Tibial nerve (tissue), 4 donors: ENCODE measurements around the gene RAP1GAP2. TPM values are rescaled to one million over a fixed set of nuclear protein-coding genes. Genes with fewer than 3 reads are reported as not detected.
A peak's percentile ranks its signal among the peaks of the same experiment; 100 is the strongest.

Experiments used
- DNase-seq, 2 donors: peaks; one replicate each; pipeline ENCODE4 v3.0.0-alpha.2; 2019; ENCODE audit warnings: low spot score in 2 of 2
- H3K27ac ChIP-seq, 4 donors: fragments of 200-600 bp; sonication (generic) in 3 of 4; one replicate each; pipeline ENCODE4 v1.5.1; 2017 to 2019; ENCODE audit warnings: mild to moderate bottlenecking in 1 of 4
- H3K27me3 ChIP-seq, 2 donors: fragments of 200-600 bp; sonication (generic) in 1 of 2; one replicate each; pipeline versions ENCODE4 v1.5.1 to v1.6.0; 2017 to 2019
- H3K36me3 ChIP-seq, 3 donors: fragments of 200-600 bp; sonication (generic); one replicate each; pipeline ENCODE4 v1.5.1; 2018 to 2019
- H3K4me1 ChIP-seq, 4 donors: fragments of 200-600 bp; sonication (generic) in 3 of 4; one replicate each; pipeline ENCODE4 v1.5.1; 2017 to 2019
- H3K4me3 ChIP-seq, 4 donors: fragments of 200-600 bp; sonication (generic) in 3 of 4; one replicate each; pipeline ENCODE4 v1.5.1; 2017 to 2019; ENCODE audit warnings: mild to moderate bottlenecking in 1 of 4, moderate library complexity in 1 of 4
- H3K9me3 ChIP-seq, 4 donors: fragments of 200-600 bp; sonication (generic) in 3 of 4; one replicate each; pipeline ENCODE4 v1.5.1; 2017 to 2019
- CTCF ChIP-seq, 5 experiments: fragments of 200-600 bp in 3 of 5; fragments of 450-650 bp in 2 of 5; sonication (generic) in 3 of 5; IDR thresholded peaks; one replicate each; pipeline ENCODE4 v1.5.1; 2016 to 2019; ENCODE audit warnings: antibody characterized with exemption in 5 of 5, mild to moderate bottlenecking in 3 of 5, moderate library complexity in 2 of 5
- EP300 ChIP-seq, 2 donors: sonication (generic); formaldehyde crosslinking; IDR thresholded peaks; one replicate each; pipeline ENCODE4 v1.6.1; 2017; ENCODE audit warnings: antibody characterized with exemption in 2 of 2, mild to moderate bottlenecking in 1 of 2
- POLR2A ChIP-seq, 2 donors: fragments of 450-650 bp; IDR thresholded peaks; one replicate each; pipeline ENCODE4 v1.6.1; 2017; ENCODE audit warnings: antibody characterized with exemption in 2 of 2, mild to moderate bottlenecking in 2 of 2, moderate library complexity in 2 of 2
- WGBS, 2 donors: methylation state at CpG; one replicate each; pipeline ENCODE4 v1.1.5; 2018; 5-methylcytosine and 5-hydroxymethylcytosine counted together
- total RNA-seq, 4 donors: library from RNA; depleted of rRNA; stranded (reverse); fragments of >200 nt; gene quantifications; one replicate each; pipeline ENCODE4 v1.1.0, GENCODE V29; 2016

RAP1GAP2 gene
- total RNA-seq, 4 donors from 2014 or later: 5.4 to 18.2 (median 11.9) TPM

DNA sequence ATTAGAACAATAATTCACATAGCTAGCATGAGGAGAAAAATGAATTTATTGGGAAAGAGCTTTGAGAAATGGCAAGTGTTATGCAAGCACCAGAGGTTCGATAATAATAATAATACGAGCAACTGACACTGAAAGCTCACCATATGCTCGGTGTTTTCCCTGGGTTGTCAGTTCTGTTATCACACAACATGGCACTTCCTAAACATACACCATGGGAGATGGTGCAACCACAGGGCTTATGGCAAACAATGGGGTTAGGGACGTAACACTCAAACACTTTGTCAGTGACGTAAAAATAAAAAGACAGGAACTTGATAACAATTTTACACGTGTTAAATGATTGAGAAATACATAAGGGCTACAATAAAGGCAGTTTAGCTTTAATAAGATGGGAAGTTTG is 243.5 kb downstream of the RAP1GAP2 start:
- DNase-seq: no peak
- Histone ChIP-seq H3K27me3 (no peaks in the 10 kb centered on the region), H3K27ac (no peak overlapping the region), H3K4me1 (no peaks in the 10 kb centered on the region), H3K4me3 (no peak overlapping the region), H3K9me3 (peaks cover 0 to 16% (median 0%) of the 10 kb centered on the region in 4 donors), H3K36me3 (no peaks in the 10 kb centered on the region)
- TF ChIP-seq POLR2A (IDR thresholded peaks at IDR 0.05) (no peak), CTCF (IDR thresholded peaks at IDR 0.05) (no peak), EP300 (IDR thresholded peaks at IDR 0.05) (no peak)
- WGBS, 2 donors: 62 to 72% methylated on average over 6 of the region's 6 CpGs

- no peak for DNase-seq
- H3K4me3 ChIP-seq: no peak overlapping the region
- H3K4me1 ChIP-seq: no peaks in the 10 kb centered on the region
- H3K27me3 ChIP-seq: no peaks in the 10 kb centered on the region
- WGBS, 2 donors: 85 to 87% methylated on average over 5 of the region's 5 CpGs
- H3K27ac ChIP-seq: no peak overlapping the region
- no peaks in the 10 kb centered on the region for H3K36me3 ChIP-seq
- TF ChIP-seq EP300 (IDR thresholded peaks at IDR 0.05): no peak
- TF ChIP-seq CTCF (IDR thresholded peaks at IDR 0.05): no peak
- TF ChIP-seq POLR2A (IDR thresholded peaks at IDR 0.05): no peak
- H3K9me3 ChIP-seq: peaks cover 0 to 17% (median 0%) of the 10 kb centered on the region in 4 donors
Measured at GRCh38 chr17:3040882-3041281, 244.6 kb downstream of the RAP1GAP2 start.

DNA sequence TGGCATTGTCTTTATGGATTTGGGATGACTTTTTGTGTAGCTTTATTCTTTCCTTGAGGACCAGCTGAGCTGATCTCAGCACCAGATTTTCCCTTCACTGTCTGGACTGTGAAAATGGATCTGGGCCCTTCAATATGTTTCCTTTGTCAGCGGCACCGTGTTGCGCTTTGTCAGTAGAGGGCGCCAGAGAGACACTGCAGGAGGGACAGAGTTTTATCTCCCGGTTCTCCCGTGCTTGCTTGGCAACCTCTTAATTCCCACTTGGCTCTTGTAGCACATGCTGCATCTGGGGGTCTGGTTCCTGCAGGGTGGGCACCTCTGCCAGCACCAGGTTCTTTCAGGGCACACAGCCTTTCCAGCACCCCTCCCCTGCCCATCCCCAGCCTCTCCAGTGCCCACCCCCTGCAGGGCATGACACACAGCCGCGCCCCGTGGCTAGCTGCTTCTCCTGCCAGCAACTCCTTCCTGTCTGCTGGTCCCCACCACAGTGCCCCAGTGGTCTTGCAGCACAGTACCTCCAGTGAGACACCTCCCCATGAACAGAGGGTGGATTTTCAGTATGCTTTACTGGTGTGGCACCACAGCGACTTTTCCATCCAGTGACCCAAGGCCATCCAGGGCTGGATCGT is 247.6 kb downstream of the RAP1GAP2 start:
- DNase-seq: no peak
- peaks cover 0 to 17% (median 0%) of the 10 kb centered on the region in 4 donors for H3K9me3 ChIP-seq
- 65 to 67% methylated on average over 11 of the region's 11 CpGs for WGBS, 2 donors
- no peak overlapping the region for H3K4me3 ChIP-seq
- peaks cover 0 to 5% (median 0%) of the 10 kb centered on the region in 4 donors for H3K4me1 ChIP-seq
- no peak overlapping the region for H3K27ac ChIP-seq
- no peak for TF ChIP-seq POLR2A (IDR thresholded peaks at IDR 0.05)
- TF ChIP-seq EP300 (IDR thresholded peaks at IDR 0.05): no peak
- TF ChIP-seq CTCF (IDR thresholded peaks at IDR 0.05): no peak
- no peaks in the 10 kb centered on the region for H3K27me3 ChIP-seq
- H3K36me3 ChIP-seq: no peaks in the 10 kb centered on the region

- no peaks in the 10 kb centered on the region for H3K36me3 ChIP-seq
- H3K27ac ChIP-seq: no peak overlapping the region
- H3K4me1 ChIP-seq: peaks cover 0 to 12% (median 4%) of the 10 kb centered on the region in 4 donors
- peaks cover 0 to 17% (median 0%) of the 10 kb centered on the region in 4 donors for H3K9me3 ChIP-seq
- no peak overlapping the region for H3K4me3 ChIP-seq
- H3K27me3 ChIP-seq: no peaks in the 10 kb centered on the region
- no peak for DNase-seq
- TF ChIP-seq CTCF (IDR thresholded peaks at IDR 0.05) (no peak), EP300 (IDR thresholded peaks at IDR 0.05) (no peak), POLR2A (IDR thresholded peaks at IDR 0.05) (no peak)
- 82 to 87% methylated on average over 3 of the region's 3 CpGs for WGBS, 2 donors
Measured at GRCh38 chr17:3046753-3047152, 250.5 kb downstream of the RAP1GAP2 start.

- peak; percentile 82 to 91 for DNase-seq
- 0 to 2% methylated on average over 21 to 43 of the region's 50 CpGs for WGBS, 2 donors
- peaks cover 0 to 12% (median 4%) of the 10 kb centered on the region in 4 donors for H3K4me1 ChIP-seq
- peak overlapping the region; percentile 47 to 62 (median 60) for H3K4me3 ChIP-seq
- H3K27me3 ChIP-seq: no peaks in the 10 kb centered on the region
- H3K36me3 ChIP-seq: no peaks in the 10 kb centered on the region
- H3K9me3 ChIP-seq: peaks cover 0 to 9% (median 0%) of the 10 kb centered on the region in 4 donors
- TF ChIP-seq EP300 (IDR thresholded peaks at IDR 0.05): peak in 1 of 2 donors; percentile 60
- peak; percentile 59 to 91 (median 80) for TF ChIP-seq CTCF (IDR thresholded peaks at IDR 0.05)
- TF ChIP-seq POLR2A (IDR thresholded peaks at IDR 0.05): peak in 1 of 2 donors; percentile 41
- peak overlapping the region in 3 of 4 donors; percentile 64 to 83 (median 65) for H3K27ac ChIP-seq
Measured at GRCh38 chr17:3048727-3049471, 252.7 kb downstream of the RAP1GAP2 start.
